HG02885 (cell line): Measurements from ENCODE around the gene PAPPA2.
A peak's percentile ranks its signal among the peaks of the same experiment; 100 is the strongest.

Source experiments
- ATAC-seq: cut with Tn5 transposase; IDR thresholded peaks from one replicate; pipeline ENCODE4 v1.9.1; 2021; ENCODE audit warnings: mild to moderate bottlenecking; ENCODE audit not compliant: unreplicated experiment, poor library complexity

The PAPPA2 gene

GRCh38 chr1:176879784-176880620 is 417.0 kb downstream of the PAPPA2 start:
- no peak for ATAC-seq

GRCh38 chr1:176880955-176881595 is 418.1 kb downstream of the PAPPA2 start:
- ATAC-seq, result peak; percentile 56

GRCh38 chr1:176884286-176884685 is 421.3 kb downstream of the PAPPA2 start:
- ATAC-seq, result no peak

- no peak for ATAC-seq
Observed at GRCh38 chr1:176884911-176885310, 421.9 kb downstream of the PAPPA2 start.

- no peak for ATAC-seq
Observed at GRCh38 chr1:176885341-176885740, 422.4 kb downstream of the PAPPA2 start.

- ATAC-seq, result no peak
Observed at GRCh38 chr1:176885751-176886150, 422.8 kb downstream of the PAPPA2 start.

GRCh38 chr1:176888471-176889032 is 425.6 kb downstream of the PAPPA2 start:
- ATAC-seq, result no peak

- ATAC-seq, result no peak
Observed at GRCh38 chr1:176893625-176894352, 430.8 kb downstream of the PAPPA2 start.

GRCh38 chr1:176894450-176894849 is 431.5 kb downstream of the PAPPA2 start:
- no peak for ATAC-seq
